SU-DHL-6 (cell line): ENCODE data around the gene SLC7A4.

Source experiments
- H2AFZ ChIP-seq: fragments of 200-600 bp; sonication (generic); 2 replicates; pipeline ENCODE4 v1.6.1; 2014; ENCODE audit warnings: low read depth, mild to moderate bottlenecking, moderate library complexity, mixed read lengths, antibody characterized with exemption, low read length; ENCODE audit not compliant: severe bottlenecking
- H3F3A ChIP-seq: fragments of 200-600 bp; shearing (Covaris generic); 2 replicates; pipeline ENCODE4 v1.6.0; 2016; ENCODE audit warnings: antibody characterized with exemption, mild to moderate bottlenecking; ENCODE audit not compliant: insufficient read depth
- H3K27ac ChIP-seq: fragments of 200-600 bp; sonication (generic); 2 replicates; pipeline ENCODE4 v1.5.1; 2016; ENCODE audit warnings: low read depth, mild to moderate bottlenecking, low read length, moderate library complexity, mixed read lengths
- H3K27me3 ChIP-seq: fragments of 200-600 bp; sonication (generic), shearing (Covaris generic); 2 replicates; pipeline ENCODE4 v1.6.0; 2014; ENCODE audit warnings: mild to moderate bottlenecking, low read length
- H3K36me3 ChIP-seq: fragments of 200-600 bp; sonication (generic); 2 replicates; pipeline ENCODE4 v1.6.1; 2014; ENCODE audit warnings: mild to moderate bottlenecking, low read length, mixed read lengths
- H3K4me2 ChIP-seq: fragments of 300-600, 200-600 bp; shearing (Covaris generic), sonication (generic); 2 replicates; pipeline ENCODE4 v1.6.0; 2014; ENCODE audit warnings: low read length, low read depth, mild to moderate bottlenecking; ENCODE audit not compliant: poor library complexity, severe bottlenecking
- H3K4me3 ChIP-seq: fragments of 200-600 bp; sonication (generic); 2 replicates; pipeline ENCODE4 v1.5.1; 2014; ENCODE audit warnings: antibody characterized with exemption, low read length, mild to moderate bottlenecking, mixed read lengths; ENCODE audit not compliant: insufficient read depth, poor library complexity, severe bottlenecking
- H3K79me2 ChIP-seq: fragments of 200-600 bp; sonication (generic); 2 replicates; pipeline ENCODE4 v1.6.1; 2014; ENCODE audit warnings: mild to moderate bottlenecking, low read length, moderate library complexity; ENCODE audit not compliant: insufficient read depth
- H3K9ac ChIP-seq: fragments of 200-600 bp; sonication (generic); 2 replicates; pipeline ENCODE4 v1.7.0; 2014; ENCODE audit warnings: mild to moderate bottlenecking, low read length
- H3K9me2 ChIP-seq: fragments of 200-600 bp; sonication (generic); replicated peaks from 2 replicates; pipeline ENCODE4 v1.6.1; 2014; ENCODE audit warnings: low read length; ENCODE audit not compliant: insufficient read depth
- H3K9me3 ChIP-seq: fragments of 200-600 bp; sonication (generic); 2 replicates; pipeline ENCODE4 v1.6.1; 2014; ENCODE audit warnings: low read length, mixed read lengths; ENCODE audit not compliant: insufficient read depth
- H4K20me1 ChIP-seq: fragments of 200-600 bp; sonication (generic); 2 replicates; pipeline ENCODE4 v1.6.1; 2014; ENCODE audit warnings: low read depth, mild to moderate bottlenecking, antibody characterized with exemption, low read length, moderate library complexity, mixed read lengths
- EZH2phosphoT487 ChIP-seq: fragments of 200-600 bp; sonication (generic), shearing (Covaris generic); conservative IDR thresholded peaks from 2 replicates; pipeline ENCODE4 v1.6.1; 2018; ENCODE audit warnings: mild to moderate bottlenecking, antibody characterized with exemption, low read length, moderate library complexity, mixed read lengths
- TF ChIP-seq, protein P1 (sequence below): fragments of 200-600 bp; sonication (generic); IDR thresholded peaks from one replicate; pipeline ENCODE4 v1.5.1; 2017; ENCODE audit warnings: antibody characterized with exemption, mild to moderate bottlenecking, low read length, moderate library complexity; ENCODE audit not compliant: insufficient read depth, poor library complexity, severe bottlenecking

Gene SLC7A4

DNA sequence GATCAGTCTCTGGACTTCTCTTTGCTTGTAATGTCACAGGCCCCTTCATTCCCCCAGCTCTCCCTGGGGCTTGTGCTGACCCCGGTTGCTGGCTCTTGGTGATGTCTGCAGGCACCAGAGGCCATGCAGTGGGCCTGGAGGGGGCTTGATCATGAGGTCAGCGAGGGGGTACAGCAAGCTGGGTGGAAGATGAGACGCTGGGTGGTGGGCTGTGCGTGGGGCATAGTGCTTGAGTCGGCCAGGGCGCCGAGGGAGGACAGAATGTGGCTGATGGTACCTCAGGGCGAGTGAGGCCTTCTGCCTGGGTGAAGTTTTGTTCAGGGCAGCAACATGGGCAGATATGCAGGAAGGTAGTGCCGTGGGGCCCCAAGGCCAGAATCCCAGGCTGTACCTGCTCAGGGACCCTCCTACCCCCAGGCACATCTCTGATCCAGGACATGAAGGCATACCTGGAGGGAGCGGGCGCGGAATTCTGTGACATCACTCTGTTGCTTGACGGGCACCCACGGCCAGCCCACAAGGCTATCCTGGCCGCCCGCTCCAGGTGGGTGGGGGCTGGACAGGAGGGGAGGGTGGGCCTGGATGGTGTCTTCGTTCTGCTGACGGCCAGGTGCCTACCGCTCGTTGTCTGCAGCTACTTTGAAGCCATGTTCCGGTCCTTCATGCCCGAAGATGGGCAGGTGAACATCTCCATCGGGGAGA is 36.9 kb downstream of the SLC7A4 start:
- Histone ChIP-seq H3F3A (no peaks in the 10 kb centered on the region), H3K9ac (no peak overlapping the region), H4K20me1 (no peaks in the 10 kb centered on the region), H3K9me3 (no peaks in the 10 kb centered on the region), H3K4me2 (no peak overlapping the region), H3K36me3 (no peaks in the 10 kb centered on the region), H2AFZ (no peak overlapping the region), H3K27me3 (no peaks in the 10 kb centered on the region), H3K79me2 (no peaks in the 10 kb centered on the region; the same call in 1 of the 2 replicates), H3K27ac (no peak overlapping the region), H3K9me2 (no peaks in the 10 kb centered on the region), H3K4me3 (no peak overlapping the region)
- no peak for TF ChIP-seq EZH2phosphoT487
- TF ChIP-seq, protein P1, sequence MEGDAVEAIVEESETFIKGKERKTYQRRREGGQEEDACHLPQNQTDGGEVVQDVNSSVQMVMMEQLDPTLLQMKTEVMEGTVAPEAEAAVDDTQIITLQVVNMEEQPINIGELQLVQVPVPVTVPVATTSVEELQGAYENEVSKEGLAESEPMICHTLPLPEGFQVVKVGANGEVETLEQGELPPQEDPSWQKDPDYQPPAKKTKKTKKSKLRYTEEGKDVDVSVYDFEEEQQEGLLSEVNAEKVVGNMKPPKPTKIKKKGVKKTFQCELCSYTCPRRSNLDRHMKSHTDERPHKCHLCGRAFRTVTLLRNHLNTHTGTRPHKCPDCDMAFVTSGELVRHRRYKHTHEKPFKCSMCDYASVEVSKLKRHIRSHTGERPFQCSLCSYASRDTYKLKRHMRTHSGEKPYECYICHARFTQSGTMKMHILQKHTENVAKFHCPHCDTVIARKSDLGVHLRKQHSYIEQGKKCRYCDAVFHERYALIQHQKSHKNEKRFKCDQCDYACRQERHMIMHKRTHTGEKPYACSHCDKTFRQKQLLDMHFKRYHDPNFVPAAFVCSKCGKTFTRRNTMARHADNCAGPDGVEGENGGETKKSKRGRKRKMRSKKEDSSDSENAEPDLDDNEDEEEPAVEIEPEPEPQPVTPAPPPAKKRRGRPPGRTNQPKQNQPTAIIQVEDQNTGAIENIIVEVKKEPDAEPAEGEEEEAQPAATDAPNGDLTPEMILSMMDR, result no peak

DNA sequence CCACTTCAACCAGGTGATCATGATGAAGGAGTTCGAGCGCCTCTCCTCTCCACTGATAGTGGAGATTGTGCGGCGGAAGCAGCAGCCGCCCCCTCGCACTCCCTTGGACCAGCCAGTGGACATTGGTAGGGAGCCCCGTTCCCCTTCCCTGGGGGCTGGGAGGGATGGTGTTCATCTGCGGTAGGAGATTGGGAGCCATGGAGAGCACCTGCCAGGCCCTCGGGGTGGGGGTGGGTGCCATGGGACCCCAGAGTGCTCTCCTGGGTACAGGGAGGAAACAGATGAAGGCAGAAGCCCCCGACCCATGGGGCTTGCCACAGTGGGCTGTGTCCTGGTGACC is 37.5 kb downstream of the SLC7A4 start:
- no peak overlapping the region for H3K9ac ChIP-seq
- no peak overlapping the region for H3K4me2 ChIP-seq
- H3K27me3 ChIP-seq, result no peaks in the 10 kb centered on the region
- H3K36me3 ChIP-seq, result no peaks in the 10 kb centered on the region
- TF ChIP-seq, protein P1, result no peak
- TF ChIP-seq EZH2phosphoT487, result no peak
- no peaks in the 10 kb centered on the region for H3K9me2 ChIP-seq
- no peaks in the 10 kb centered on the region for H3F3A ChIP-seq
- no peak overlapping the region for H2AFZ ChIP-seq
- no peaks in the 10 kb centered on the region for H3K9me3 ChIP-seq
- no peak overlapping the region for H3K4me3 ChIP-seq
- H4K20me1 ChIP-seq, result no peaks in the 10 kb centered on the region
- no peak overlapping the region for H3K27ac ChIP-seq
- no peaks in the 10 kb centered on the region for H3K79me2 ChIP-seq

DNA sequence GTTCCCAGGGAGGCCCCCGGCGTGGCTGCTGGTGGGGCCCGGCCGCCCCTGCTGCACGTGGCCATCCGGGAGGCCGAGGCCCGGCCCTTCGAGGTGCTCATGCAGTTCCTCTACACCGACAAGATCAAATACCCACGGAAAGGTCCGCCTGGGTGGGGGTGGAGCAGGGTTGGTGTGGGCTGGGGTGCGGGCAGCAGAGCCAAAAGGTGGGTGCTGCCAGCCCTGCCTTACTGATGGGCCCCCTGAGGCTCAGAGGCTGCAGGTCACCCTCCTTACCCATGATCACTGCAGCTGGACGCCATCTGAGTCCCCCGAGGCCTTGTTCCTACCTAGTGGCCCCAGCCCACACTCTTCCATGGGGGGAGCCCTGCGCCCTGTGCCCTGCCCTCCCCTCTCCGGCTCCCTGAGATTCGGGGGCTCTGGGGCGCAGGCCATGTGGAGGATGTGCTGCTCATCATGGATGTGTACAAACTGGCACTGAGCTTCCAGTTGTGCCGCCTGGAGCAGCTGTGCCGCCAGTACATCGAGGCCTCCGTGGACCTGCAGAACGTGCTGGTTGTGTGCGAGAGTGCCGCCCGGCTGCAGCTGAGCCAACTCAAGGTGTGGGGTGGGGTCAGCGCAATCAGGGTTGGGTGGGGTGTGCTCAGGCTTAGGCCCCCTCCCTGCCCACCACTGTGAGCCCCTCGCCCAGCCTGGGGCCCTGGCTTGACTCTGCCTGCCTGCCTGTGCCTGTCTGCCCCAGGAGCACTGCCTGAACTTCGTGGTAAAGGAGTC is 38.0 kb downstream of the SLC7A4 start:
- no peaks in the 10 kb centered on the region for H3K79me2 ChIP-seq
- no peaks in the 10 kb centered on the region for H3K9me2 ChIP-seq
- no peak overlapping the region for H3K27ac ChIP-seq
- H4K20me1 ChIP-seq, result no peaks in the 10 kb centered on the region
- no peak overlapping the region for H3K4me3 ChIP-seq
- no peak overlapping the region for H3K9ac ChIP-seq
- no peaks in the 10 kb centered on the region for H3K9me3 ChIP-seq
- H3K4me2 ChIP-seq, result no peak overlapping the region
- H3K36me3 ChIP-seq, result no peaks in the 10 kb centered on the region
- H3K27me3 ChIP-seq, result no peaks in the 10 kb centered on the region
- no peaks in the 10 kb centered on the region for H3F3A ChIP-seq
- H2AFZ ChIP-seq, result no peak overlapping the region
- TF ChIP-seq, protein P1, result no peak
- TF ChIP-seq EZH2phosphoT487, result no peak
